ENCODE results near the gene MAP4. TPM values are rescaled to one million over a fixed set of nuclear protein-coding genes. Genes with fewer than 3 reads are reported as not detected.

The MAP4 gene
- polyA plus RNA-seq, 3 donors, result 6.2 to 24.1 (median 18.4) TPM

DNA sequence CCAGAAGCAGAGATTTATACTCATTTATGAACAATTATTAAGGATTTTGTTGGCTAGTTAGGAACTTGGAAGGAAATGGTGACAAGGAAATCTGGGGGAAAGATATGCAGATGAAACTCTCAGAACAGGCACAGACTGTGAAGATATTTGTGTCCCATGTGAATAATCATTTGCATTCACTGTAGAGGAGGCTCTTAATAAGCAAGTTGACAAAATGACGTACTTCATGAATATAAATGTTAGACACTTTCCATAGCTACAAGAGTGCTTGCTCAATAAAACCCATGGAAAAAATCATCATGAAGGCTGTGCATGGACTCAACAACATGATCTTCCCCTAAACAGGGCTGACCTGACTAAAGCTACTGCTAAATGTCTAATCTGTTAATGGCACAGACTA, 59.7 kb downstream of the MAP4 start:
- Mint-ChIP-seq H3K36me3 (peaks cover 6 to 14% of the 10 kb centered on the region in 2 donors), H3K27me3 (ENCODE audit: low read depth in 3 of 3) (no peaks in the 10 kb centered on the region), H3K4me1 (no peaks in the 10 kb centered on the region), H3K9me3 (no peaks in the 10 kb centered on the region), H3K27ac (no peak overlapping the region), H3K4me3 (no peak overlapping the region)
- intact Hi-C loops (cut with micrococcal nuclease), result no loop called here
- Histone ChIP-seq H3K27me3 (ENCODE audit: control insufficient read depth in 2 of 2, insufficient read depth in 2 of 2, low read length in 2 of 2) (no peaks in the 10 kb centered on the region), H3K4me2 (replicated peaks; ENCODE audit: extremely low read depth, low read length, poor library complexity, severe bottlenecking) (no peak overlapping the region), H3K27ac (ENCODE audit: low read depth in 1 of 2, low read length in 2 of 2) (no peak overlapping the region), H3K9me3 (replicated peaks in 1 of 2; ENCODE audit: control insufficient read depth in 1 of 2, insufficient read depth in 1 of 2, low read length in 2 of 2) (no peaks in the 10 kb centered on the region), H3K79me2 (ENCODE audit: insufficient read depth, low read length) (no peaks in the 10 kb centered on the region), H3K36me3 (replicated peaks in 1 of 2; ENCODE audit: control insufficient read depth in 1 of 2, insufficient read depth in 2 of 2, low read length in 2 of 2) (no peaks in the 10 kb centered on the region), H3K4me3 (replicated peaks in 1 of 3; ENCODE audit: low read depth in 2 of 3, low read length in 3 of 3) (no peak overlapping the region), H4K20me1 (ENCODE audit: insufficient read depth, low read length) (no peaks in the 10 kb centered on the region), H3K4me1 (ENCODE audit: control insufficient read depth in 1 of 2, insufficient read depth in 2 of 2, low read length in 2 of 2) (no peaks in the 10 kb centered on the region), H2AFZ (ENCODE audit: insufficient read depth, low read depth, low read length, poor library complexity, severe bottlenecking) (no peak overlapping the region), H3K9ac (ENCODE audit: insufficient read depth, low read length, poor library complexity, severe bottlenecking) (no peak overlapping the region)
- no peak for TF ChIP-seq CTCF (IDR thresholded peaks at IDR 0.05)
- DNase-seq, result no peak
- WGBS (ENCODE audit: insufficient coverage), result 100% methylated on average over 1 of the region's 1 CpG

GRCh38 chr3:47954567-47954966, 61.6 kb downstream of the MAP4 start:
- H3K27me3 ChIP-seq (ENCODE audit: control insufficient read depth in 2 of 2, insufficient read depth in 2 of 2, low read length in 2 of 2), result no peaks in the 10 kb centered on the region
- H3K4me1 Mint-ChIP-seq, result no peaks in the 10 kb centered on the region
- no peak overlapping the region for H3K27ac ChIP-seq (ENCODE audit: low read depth in 1 of 2, low read length in 2 of 2)
- H3K9me3 ChIP-seq (replicated peaks in 1 of 2; ENCODE audit: control insufficient read depth in 1 of 2, insufficient read depth in 1 of 2, low read length in 2 of 2), result no peaks in the 10 kb centered on the region
- no peak overlapping the region for H3K4me3 ChIP-seq (replicated peaks in 1 of 3; ENCODE audit: low read depth in 2 of 3, low read length in 3 of 3)
- H3K36me3 ChIP-seq (replicated peaks in 1 of 2; ENCODE audit: control insufficient read depth in 1 of 2, insufficient read depth in 2 of 2, low read length in 2 of 2), result no peaks in the 10 kb centered on the region
- intact Hi-C loops (cut with micrococcal nuclease), result no loop called here
- no peak overlapping the region for H2AFZ ChIP-seq (ENCODE audit: insufficient read depth, low read depth, low read length, poor library complexity, severe bottlenecking)
- no peak overlapping the region for H3K4me3 Mint-ChIP-seq
- no peak for TF ChIP-seq CTCF (IDR thresholded peaks at IDR 0.05)
- no CpG with 5 or more reads among the region's 1 CpG for WGBS (ENCODE audit: insufficient coverage)
- DNase-seq, result no peak
- H3K4me2 ChIP-seq (replicated peaks; ENCODE audit: extremely low read depth, low read length, poor library complexity, severe bottlenecking), result no peak overlapping the region
- no peak overlapping the region for H3K9ac ChIP-seq (ENCODE audit: insufficient read depth, low read length, poor library complexity, severe bottlenecking)
- no peaks in the 10 kb centered on the region for H3K27me3 Mint-ChIP-seq (ENCODE audit: low read depth in 3 of 3)
- H3K27ac Mint-ChIP-seq, result no peak overlapping the region
- no peaks in the 10 kb centered on the region for H3K9me3 Mint-ChIP-seq
- no peaks in the 10 kb centered on the region for H4K20me1 ChIP-seq (ENCODE audit: insufficient read depth, low read length)
- peaks cover 3 to 11% of the 10 kb centered on the region in 2 donors for H3K36me3 Mint-ChIP-seq
- H3K4me1 ChIP-seq (ENCODE audit: control insufficient read depth in 1 of 2, insufficient read depth in 2 of 2, low read length in 2 of 2), result no peaks in the 10 kb centered on the region
- no peaks in the 10 kb centered on the region for H3K79me2 ChIP-seq (ENCODE audit: insufficient read depth, low read length)

Data from CD14-positive monocyte (primary cell).